NCI-H2196 treated with DMSO at 0.1 percent for 48 hours (cell line): ENCODE results near the gene NUTM2B.
"Not testable (repeated sequence)": the region's sequence is repeated elsewhere in the genome, so short reads cannot be mapped to it uniquely, and the experiment has no call there.

Experiments used
- DNase-seq: peaks from one replicate; lab custom pipeline; 2025; ENCODE audit not compliant: unreplicated experiment; lab: John Stamatoyannopoulos, UW

Gene NUTM2B

GRCh38 chr10:79702927-79703326 lies at the start of gene NUTM2B:
Gene NUTM2B (plus strand): TSS chr10:79703227. CDS start chr10:79703610, 383 bp downstream.
- not testable (repeated sequence) for DNase-seq

DNA sequence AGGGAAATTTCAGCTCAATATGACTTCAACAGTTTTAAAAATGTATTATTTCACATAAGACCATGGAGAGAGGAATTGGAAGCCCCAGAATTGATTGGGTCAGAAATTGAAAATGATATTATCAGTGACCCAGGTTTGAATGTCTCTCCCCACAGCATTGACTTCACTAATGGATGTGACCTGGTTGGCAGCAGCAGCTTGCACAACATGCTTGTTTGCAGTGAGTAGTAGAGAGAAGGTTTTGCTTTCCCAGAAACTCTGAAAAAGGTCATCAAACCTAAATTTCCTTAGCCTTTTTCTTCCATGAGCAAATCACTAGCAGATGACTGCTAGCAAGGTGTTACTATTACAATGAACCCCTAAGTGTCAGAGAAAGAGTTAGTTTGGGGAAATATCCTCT lies 39.7 kb upstream of the NUTM2B start:
- not testable (repeated sequence) for DNase-seq

DNA sequence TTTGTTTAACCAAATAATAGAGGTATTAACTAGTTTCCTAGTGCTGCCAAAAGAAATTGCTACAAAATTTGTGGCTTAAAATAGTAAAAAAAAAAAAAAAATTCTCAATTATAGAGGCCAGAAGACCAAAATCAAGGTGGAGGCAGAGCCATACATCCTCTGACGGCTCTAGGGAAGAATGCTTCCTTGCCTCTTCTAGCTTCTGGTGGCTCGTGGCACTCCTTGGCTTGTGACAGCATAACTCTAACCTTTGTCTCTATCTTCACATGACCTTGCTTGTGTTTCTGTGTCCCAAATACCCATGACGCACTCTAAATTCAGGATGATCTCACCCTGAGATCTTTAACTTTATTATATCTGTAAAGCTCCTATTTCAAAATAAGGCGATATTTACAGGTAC lies 38.3 kb upstream of the NUTM2B start:
- DNase-seq = not testable (repeated sequence)

- not testable (repeated sequence) for DNase-seq
These were observed 33.7 kb upstream of the NUTM2B start for GRCh38 chr10:79669248-79669788.

DNA sequence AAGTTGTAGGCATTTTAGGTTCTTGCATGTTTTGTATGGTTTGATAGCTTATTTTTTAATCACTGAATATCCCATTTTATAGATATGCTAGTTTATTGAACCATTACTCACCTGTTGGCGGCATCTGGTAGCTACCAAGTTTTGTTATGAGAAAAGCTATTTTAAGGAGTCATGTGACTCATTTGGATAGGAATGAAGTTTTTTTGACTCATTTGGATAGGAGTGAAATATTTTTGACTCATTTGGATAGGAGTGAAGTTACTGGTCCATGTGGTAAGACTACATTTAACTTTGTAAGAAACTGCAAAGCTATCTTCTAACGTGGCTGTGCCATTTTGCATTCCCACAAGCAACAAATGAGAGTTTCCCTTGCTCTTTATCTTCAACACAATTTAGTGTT lies 28.1 kb upstream of the NUTM2B start:
- DNase-seq = not testable (repeated sequence)

GRCh38 chr10:79683026-79683883 lies 19.8 kb upstream of the NUTM2B start:
- not testable (repeated sequence) for DNase-seq

DNA sequence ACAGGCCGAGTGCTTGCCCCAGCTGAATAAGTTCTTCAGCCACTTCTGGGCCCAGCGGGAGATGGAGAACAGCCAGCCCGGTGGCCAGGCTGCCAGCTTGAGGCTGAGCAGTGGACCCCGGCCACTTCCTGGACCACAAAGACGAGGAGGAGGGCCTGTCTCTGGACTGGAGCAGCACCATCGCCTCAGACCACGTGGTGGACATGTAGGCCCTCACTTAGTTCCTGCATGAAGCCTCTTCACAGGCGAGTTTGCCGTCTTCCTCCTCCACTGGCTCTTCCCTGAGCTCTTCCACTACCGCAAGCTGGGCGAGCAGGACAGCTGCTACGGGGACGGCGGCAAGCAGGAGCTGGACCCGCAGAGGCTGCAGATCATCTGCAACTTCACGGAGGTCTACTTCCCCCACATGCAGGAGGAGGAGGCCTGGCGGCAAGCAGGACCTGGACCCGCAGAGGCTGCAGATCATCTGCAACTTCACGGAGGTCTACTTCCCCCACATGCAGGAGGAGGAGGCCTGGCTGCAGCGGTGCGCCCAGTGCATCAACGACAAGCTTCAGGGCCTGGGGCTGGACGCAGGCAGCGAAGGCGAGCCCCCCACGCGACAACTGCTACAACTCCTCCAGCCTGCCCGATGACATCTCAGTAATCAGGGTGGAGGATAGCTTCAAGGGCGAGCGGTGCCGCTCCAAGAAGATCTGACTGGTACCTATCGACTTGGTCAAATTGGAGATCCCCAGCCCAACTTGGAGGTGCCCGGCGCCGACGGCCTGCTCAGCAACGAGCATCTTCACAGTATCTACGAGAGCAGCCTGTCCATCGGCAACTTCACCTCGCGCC lies 18.9 kb upstream of the NUTM2B start:
- DNase-seq = not testable (repeated sequence)

GRCh38 chr10:79685044-79685685 lies 17.9 kb upstream of the NUTM2B start:
- DNase-seq = not testable (repeated sequence)

DNA sequence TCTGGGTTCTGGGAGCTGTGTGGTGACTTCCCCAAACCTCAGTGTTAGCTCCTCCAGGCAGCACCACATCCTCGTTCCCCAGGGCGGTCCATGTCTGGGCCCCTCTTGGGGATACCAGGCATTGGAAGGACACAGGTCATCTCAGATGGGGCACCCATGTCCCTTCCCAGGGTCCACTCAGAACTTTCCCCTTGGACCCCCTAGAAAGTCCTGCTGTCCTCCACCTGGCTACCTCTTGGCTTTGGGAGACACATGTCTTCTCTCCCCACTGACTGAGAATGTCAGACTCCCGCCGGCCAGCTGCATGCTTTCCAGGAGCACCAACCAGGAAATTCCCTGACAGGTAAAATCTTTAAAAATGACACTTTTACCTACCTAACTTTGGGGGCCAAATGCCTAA lies 16.4 kb upstream of the NUTM2B start:
- not testable (repeated sequence) for DNase-seq

DNA sequence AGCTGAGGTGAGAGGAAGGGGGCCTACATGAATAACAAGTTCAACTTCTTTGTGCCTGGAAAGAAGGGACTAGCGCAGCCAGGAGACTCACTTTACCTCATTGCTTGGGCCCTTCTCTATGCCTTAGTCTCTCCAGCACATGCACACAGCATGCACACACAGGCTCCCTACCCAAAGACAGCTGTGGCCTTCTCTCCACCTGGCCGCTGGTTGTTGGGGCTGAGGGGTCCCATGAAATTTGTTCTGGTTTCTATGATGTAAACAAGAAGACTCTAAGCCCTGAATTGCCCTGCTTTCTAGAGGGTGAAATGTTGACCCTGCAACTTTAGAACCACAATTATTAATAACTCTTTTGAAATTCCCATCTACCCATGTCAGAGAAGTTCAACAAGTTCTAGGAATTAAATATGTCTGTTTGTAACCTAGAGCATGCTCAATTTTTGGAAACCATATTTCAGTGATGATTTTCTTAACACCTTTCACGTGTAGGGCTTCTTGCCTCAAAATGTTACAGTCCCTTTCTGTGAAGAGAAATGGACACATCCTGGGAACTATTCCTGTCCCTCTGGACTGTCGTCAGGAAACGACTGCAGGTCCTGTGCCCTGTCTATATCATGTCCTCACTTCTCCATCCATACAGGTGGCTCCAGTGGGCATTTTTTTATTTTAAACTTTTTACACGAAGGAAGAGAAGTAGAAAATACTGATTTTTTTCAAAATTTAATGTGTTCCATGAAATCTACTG lies 15.4 kb upstream of the NUTM2B start:
- DNase-seq = not testable (repeated sequence)

- not testable (repeated sequence) for DNase-seq
These were observed 14.2 kb upstream of the NUTM2B start for GRCh38 chr10:79688798-79689197.

GRCh38 chr10:79696596-79696995 lies 6.4 kb upstream of the NUTM2B start:
- DNase-seq = not testable (repeated sequence)

GRCh38 chr10:79697141-79697540 lies 5.9 kb upstream of the NUTM2B start:
- not testable (repeated sequence) for DNase-seq

- DNase-seq = not testable (repeated sequence)
These were observed 2.6 kb upstream of the NUTM2B start for GRCh38 chr10:79700381-79700944.

DNA sequence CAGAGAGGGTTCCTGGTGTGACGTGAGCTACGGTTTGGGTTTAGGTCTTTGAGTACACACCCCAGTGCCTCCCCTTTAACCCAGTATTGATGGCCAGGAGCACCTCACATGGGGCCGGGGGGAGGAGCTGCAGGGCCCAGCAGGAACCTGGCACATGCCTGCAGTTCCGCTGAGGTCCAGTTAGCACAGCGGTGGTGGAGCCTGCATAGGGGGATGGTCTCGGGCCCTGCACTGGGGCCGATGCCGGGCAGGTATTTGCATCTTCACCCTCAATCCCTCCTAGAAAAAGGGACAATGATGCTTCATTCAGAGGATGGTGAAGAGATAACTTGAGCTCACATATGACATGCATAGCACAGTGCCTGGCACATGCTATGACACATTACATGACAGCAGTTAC lies 4.0 kb downstream of the NUTM2B start:
- not testable (repeated sequence) for DNase-seq

DNA sequence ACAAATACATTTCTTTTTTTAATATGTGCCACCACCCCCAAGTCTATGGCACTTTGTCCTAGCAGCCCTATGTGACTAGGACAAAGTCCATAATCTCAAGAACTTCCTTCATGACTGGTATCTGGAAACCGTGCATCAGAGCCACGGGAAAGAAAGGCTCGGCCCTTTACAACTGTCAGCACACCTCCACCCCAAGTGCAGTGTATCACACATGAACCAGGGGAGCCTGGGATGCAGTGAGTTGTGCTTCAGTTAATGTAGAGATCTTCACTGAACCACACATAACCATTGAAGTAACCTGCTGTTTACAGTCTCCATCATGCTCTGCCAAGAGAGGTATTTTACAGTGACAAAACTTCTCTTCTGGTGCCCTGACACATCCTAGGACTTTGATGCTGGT lies 11.9 kb downstream of the NUTM2B start:
- not testable (repeated sequence) for DNase-seq

- DNase-seq = not testable (repeated sequence)
These were observed 14.0 kb downstream of the NUTM2B start for GRCh38 chr10:79716917-79717579.

- not testable (repeated sequence) for DNase-seq
These were observed 17.0 kb downstream of the NUTM2B start for GRCh38 chr10:79720000-79720399.

DNA sequence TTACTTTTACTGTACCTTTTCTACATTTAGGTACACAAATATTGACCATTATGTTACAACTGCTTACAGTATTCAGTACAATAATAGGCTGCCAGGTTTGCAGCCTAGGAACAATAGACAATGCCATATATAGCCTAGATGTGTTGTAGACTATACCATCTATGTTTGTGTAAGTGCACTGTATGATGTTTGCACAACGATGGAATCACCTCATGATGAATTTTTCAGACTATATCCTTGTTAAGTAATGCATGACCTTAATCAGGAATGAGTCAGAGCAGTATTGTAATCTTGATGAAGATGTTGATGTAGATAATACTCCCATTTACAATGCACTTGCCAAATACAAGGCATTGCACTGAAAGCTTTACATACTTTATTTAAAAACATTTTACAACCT lies 23.6 kb downstream of the NUTM2B start:
- DNase-seq = not testable (repeated sequence)
